ENCODE measurements around the gene MAGOHB. TPM values are rescaled to one million over a fixed set of nuclear protein-coding genes. Genes with fewer than 3 reads are reported as not detected.

Gene MAGOHB
- total RNA-seq, 3 donors from 2014 or later (not counting 1 experiment from before 2014, with no cell fraction given), result 13.0 to 16.3 (median 13.1) TPM

DNA sequence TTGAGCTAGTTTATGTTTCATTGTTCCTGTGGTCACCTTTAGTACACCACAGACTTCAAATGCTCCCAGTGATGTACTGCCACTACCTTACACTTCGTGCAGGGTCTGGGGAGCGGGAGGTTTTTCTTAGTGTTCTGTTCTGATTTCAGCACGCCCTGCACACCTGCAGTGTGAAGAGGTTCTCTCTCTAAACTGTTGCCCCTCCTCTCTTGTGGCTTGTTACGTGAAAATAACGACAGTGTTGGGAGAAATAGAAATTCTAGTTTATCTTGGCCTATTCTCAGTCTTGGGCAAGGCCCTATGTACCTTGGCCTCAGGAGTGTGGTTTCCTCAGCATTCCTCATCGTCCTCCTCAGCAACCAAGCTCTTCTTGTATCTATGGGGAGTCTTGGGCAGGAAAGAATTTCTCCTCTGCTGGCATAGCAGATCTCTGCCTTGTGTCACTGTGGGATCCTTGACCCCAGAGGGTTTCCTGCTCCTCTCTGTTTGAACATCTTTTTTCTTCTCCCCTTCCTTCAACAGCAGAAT, 59.1 kb downstream of the MAGOHB start:
- Mint-ChIP-seq H3K4me1 (peaks cover 51 to 58% of the 10 kb centered on the region in 2 donors), H3K4me3 (peak overlapping the region; percentile 90), H3K27ac (peak overlapping the region; percentile 93 to 97), H3K36me3 (no peaks in the 10 kb centered on the region), H3K9me3 (peaks cover 2 to 4% of the 10 kb centered on the region in 2 donors), H3K27me3 (ENCODE audit: low read depth in 2 of 2) (no peaks in the 10 kb centered on the region)
- ATAC-seq (peak; percentile 45 to 64 (median 49)), DNase-seq (peak in 1 of 2 donors; percentile 66)
- peaks cover 28% of the 10 kb centered on the region for H3K4me1 ChIP-seq (ENCODE audit: control insufficient read depth, insufficient read depth, low read length)
- H3K27ac ChIP-seq (ENCODE audit: low read length), result peak overlapping the region; percentile 85
- no peaks in the 10 kb centered on the region for H3K27me3 ChIP-seq (ENCODE audit: control insufficient read depth, insufficient read depth, low read length)
- TF ChIP-seq, protein P1, sequence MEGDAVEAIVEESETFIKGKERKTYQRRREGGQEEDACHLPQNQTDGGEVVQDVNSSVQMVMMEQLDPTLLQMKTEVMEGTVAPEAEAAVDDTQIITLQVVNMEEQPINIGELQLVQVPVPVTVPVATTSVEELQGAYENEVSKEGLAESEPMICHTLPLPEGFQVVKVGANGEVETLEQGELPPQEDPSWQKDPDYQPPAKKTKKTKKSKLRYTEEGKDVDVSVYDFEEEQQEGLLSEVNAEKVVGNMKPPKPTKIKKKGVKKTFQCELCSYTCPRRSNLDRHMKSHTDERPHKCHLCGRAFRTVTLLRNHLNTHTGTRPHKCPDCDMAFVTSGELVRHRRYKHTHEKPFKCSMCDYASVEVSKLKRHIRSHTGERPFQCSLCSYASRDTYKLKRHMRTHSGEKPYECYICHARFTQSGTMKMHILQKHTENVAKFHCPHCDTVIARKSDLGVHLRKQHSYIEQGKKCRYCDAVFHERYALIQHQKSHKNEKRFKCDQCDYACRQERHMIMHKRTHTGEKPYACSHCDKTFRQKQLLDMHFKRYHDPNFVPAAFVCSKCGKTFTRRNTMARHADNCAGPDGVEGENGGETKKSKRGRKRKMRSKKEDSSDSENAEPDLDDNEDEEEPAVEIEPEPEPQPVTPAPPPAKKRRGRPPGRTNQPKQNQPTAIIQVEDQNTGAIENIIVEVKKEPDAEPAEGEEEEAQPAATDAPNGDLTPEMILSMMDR (IDR thresholded peaks at IDR 0.05), result no peak
- no peaks in the 10 kb centered on the region for H3K36me3 ChIP-seq (ENCODE audit: control insufficient read depth, insufficient read depth, low read length)
- intact Hi-C loops (cut with micrococcal nuclease), result loop anchor here (5.0 kb wide), 1 partner anchor 57 kb away; no protein-coding TSS in a partner anchor
- 25% methylated on average over 4 of the region's 6 CpGs for WGBS (ENCODE audit: insufficient coverage)
- H3K4me3 ChIP-seq (ENCODE audit: low read length), result no peak overlapping the region
- H3K9me3 ChIP-seq (ENCODE audit: control insufficient read depth, insufficient read depth, low read length), result peaks cover 5% of the 10 kb centered on the region

Other genes with a start within 250 kb of the MAGOHB start
- gene KLRK1, start 223.6 kb downstream of the MAGOHB start, total RNA-seq, result 100 to 1,000 TPM; 398 to 543 (median 515) TPM
- 10 to 100 TPM; 15.9 to 54.7 (median 51.4) TPM for gene KLRC4, start 203.9 kb downstream of the MAGOHB start, total RNA-seq
- 10 to 100 TPM; 10.7 to 69.1 (median 49.8) TPM for gene KLRC3, start 193.0 kb downstream of the MAGOHB start, total RNA-seq
- 10 to 100 TPM in 2 of 3 donors, 1 to 10 TPM in 1; 3.0 to 57.5 (median 11.4) TPM for gene KLRC2, start 177.6 kb downstream of the MAGOHB start, total RNA-seq
- gene KLRC1, start 160.2 kb downstream of the MAGOHB start, total RNA-seq, result 100 to 1,000 TPM in 1 of 3 donors, 10 to 100 TPM in 2; 30.0 to 180 (median 83.1) TPM
- under 1 TPM in 1 of 3 donors, not detected in 2; 0.88 TPM for gene EIF2S3B, start 107.7 kb downstream of the MAGOHB start, total RNA-seq
- 1 to 10 TPM; 2.0 to 2.6 (median 2.4) TPM for gene STYK1, start 60.4 kb upstream of the MAGOHB start, total RNA-seq
- 10 to 100 TPM; 13.4 to 36.0 (median 33.0) TPM for gene YBX3, start 109.7 kb upstream of the MAGOHB start, total RNA-seq
- gene TAS2R7, start 189.0 kb upstream of the MAGOHB start, total RNA-seq, result not detected
- not detected for gene TAS2R8, start 193.7 kb upstream of the MAGOHB start, total RNA-seq
- gene TAS2R9, start 196.6 kb upstream of the MAGOHB start, total RNA-seq, result not detected
- gene TAS2R10, start 212.7 kb upstream of the MAGOHB start, total RNA-seq, result 1 to 10 TPM in 1 of 3 donors, under 1 TPM in 1, not detected in 1; 0.60 to 1.2 TPM
- 1 to 10 TPM; 3.0 to 8.1 (median 3.6) TPM for gene PRR4, start 235.9 kb upstream of the MAGOHB start, total RNA-seq